ENCODE results near the gene NUP88. TPM values are rescaled to one million over a fixed set of nuclear protein-coding genes. Genes with fewer than 3 reads are reported as not detected.

NUP88 gene
- total and polyA plus RNA-seq, 2 donors (not counting 3 experiments of a cell fraction or from before 2014, with no cell fraction given) = 52.5 to 95.8 TPM

DNA sequence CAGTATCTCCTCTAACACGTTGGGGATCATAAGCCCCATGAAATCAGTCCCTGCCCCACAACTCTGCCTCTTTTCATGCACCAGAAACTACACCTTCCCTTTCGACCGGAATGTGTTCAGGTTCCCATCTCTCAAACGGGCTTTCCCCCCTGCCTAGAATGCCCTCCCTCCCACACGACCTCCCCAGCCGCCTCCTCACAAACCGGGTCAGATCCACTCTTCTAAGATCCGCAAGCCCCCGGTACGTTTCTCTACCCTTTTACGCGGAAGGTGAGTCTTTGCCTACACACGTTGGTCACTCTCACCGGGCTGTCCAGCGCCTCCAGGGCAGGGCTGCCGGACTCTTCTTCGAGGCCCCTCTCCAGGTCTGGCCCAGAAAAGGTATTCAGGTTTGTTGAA, 48.6 kb upstream of the NUP88 start:
- peak overlapping the region; percentile 83 for H3K4me2 ChIP-seq (ENCODE audit: insufficient read depth, low read length)
- peaks cover 4% of the 10 kb centered on the region in 2 experiments for H3K36me3 ChIP-seq (ENCODE audit: control insufficient read depth in 2 of 2, extremely low read depth in 1 of 2, insufficient read depth in 2 of 2, low read length in 2 of 2)
- intact Hi-C loops (cut with micrococcal nuclease) = loop anchor here (2.0 kb wide), 1 partner anchor 29 kb away; the partner anchor contains the start of gene C1QBP
- peaks cover 56% of the 10 kb centered on the region for H3K79me2 ChIP-seq (ENCODE audit: control insufficient read depth, insufficient read depth, low read length)
- no TSS peak for BruUV-seq (replicated peaks)
- peak overlapping the region; percentile 55 for H3K9ac ChIP-seq (replicated peaks; ENCODE audit: extremely low read depth, insufficient read depth, low read length)
- TF ChIP-seq CTCF (IDR thresholded peaks at IDR 0.05; ENCODE audit: extremely low read depth in 1 of 2, insufficient read depth in 1 of 2, low read depth in 1 of 2, low read length in 2 of 2) (no peak), GATA2 (IDR thresholded peaks at IDR 0.05; ENCODE audit: insufficient read depth, insufficient read length, low read depth, low read length) (no peak), JUN (IDR thresholded peaks at IDR 0.05; ENCODE audit: borderline replicate concordance, insufficient read depth, insufficient read length, low read depth) (no peak), POLR2A (IDR thresholded peaks at IDR 0.05; ENCODE audit: low read depth, low read length) (no peak), POLR2AphosphoS5 (IDR thresholded peaks at IDR 0.05; ENCODE audit: insufficient read depth, low read depth, low read length) (no peak), FOS (IDR thresholded peaks at IDR 0.05; ENCODE audit: borderline replicate concordance, insufficient read depth, low read length) (no peak), MYC (IDR thresholded peaks at IDR 0.05; ENCODE audit: low read depth, low read length) (no peak), EZH2 (IDR thresholded peaks at IDR 0.05; ENCODE audit: borderline replicate concordance, low read depth, low read length, severe bottlenecking) (no peak)
- TF ChIP-seq, protein P1, sequence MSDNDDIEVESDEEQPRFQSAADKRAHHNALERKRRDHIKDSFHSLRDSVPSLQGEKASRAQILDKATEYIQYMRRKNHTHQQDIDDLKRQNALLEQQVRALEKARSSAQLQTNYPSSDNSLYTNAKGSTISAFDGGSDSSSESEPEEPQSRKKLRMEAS (IDR thresholded peaks at IDR 0.05; ENCODE audit: insufficient read depth, insufficient read length) = no peak
- H3K27me3 ChIP-seq (ENCODE audit: control insufficient read depth in 2 of 2, insufficient read depth in 2 of 2, low read length in 2 of 2) = no peaks in the 10 kb centered on the region
- dilution Hi-C loops (cut with MboI; ENCODE audit: extremely low pct_ligation_motif_present, low sequenced_read_pairs) = no loop called here
- peaks cover 7% of the 10 kb centered on the region for H3K4me1 ChIP-seq (ENCODE audit: control insufficient read depth, extremely low read depth, insufficient read depth, low read length)
- no peak overlapping the region for H3K27ac ChIP-seq (ENCODE audit: insufficient read depth, low read depth, low read length)
- H3K9me3 ChIP-seq (replicated peaks; ENCODE audit: control insufficient read depth, insufficient read depth, low read length) = no peaks in the 10 kb centered on the region
- ChIA-PET CTCF (interaction anchor here (0.7 to 2.2 kb wide), 4 partner anchors 9 to 29 kb away, joined by 3 to 10 read pairs (median 5); partner anchors contain the start of genes C1QBP, DERL2 and MIS12), POLR2A (interaction anchor here (2.2 kb wide), 1 partner anchor 18 kb away, joined by 13 read pairs; the partner anchor contains the start of genes DERL2 and MIS12)
- H3K9me1 ChIP-seq (replicated peaks; ENCODE audit: control insufficient read depth, extremely low read depth, insufficient read depth, low read length) = no peaks in the 10 kb centered on the region
- H3K4me3 ChIP-seq (replicated peaks in 1 of 3; ENCODE audit: insufficient read depth in 1 of 3, low read depth in 1 of 3, low read length in 3 of 3) = peak overlapping the region; percentile 77 to 92 (median 87)
- FAIRE-seq (no peak), DNase-seq (ENCODE audit: low read depth, low spot score) (no peak)
- H2AFZ ChIP-seq (ENCODE audit: low read depth, low read length) = peak overlapping the region; percentile 77
- H4K20me1 ChIP-seq (replicated peaks; ENCODE audit: control insufficient read depth, extremely low read depth, insufficient read depth, low read length) = no peaks in the 10 kb centered on the region
